H1 (cell line): ENCODE results near the gene GAK. TPM values are rescaled to one million over a fixed set of nuclear protein-coding genes. Genes with fewer than 3 reads are reported as not detected.

Experiments
- CTCF ChIA-PET: fragments of 300-600 bp; sonication (Branson Sonifier 250); formaldehyde crosslinking; loops from one replicate; lab custom pipeline; 2021; ENCODE audit not compliant: partially characterized antibody; lab: Charles Lee
- POLR2A ChIA-PET: fragments of 300-600 bp; sonication (Branson Sonifier 250); formaldehyde crosslinking; loops from one replicate; lab custom pipeline; 2021; ENCODE audit warnings: inconsistent platforms; ENCODE audit not compliant: partially characterized antibody; lab: Charles Lee
- DNase-seq, 2 experiments: peaks; one replicate each; pipeline versions ENCODE4 v3.0.0 to v3.0.0-alpha.2; 2010 to 2022; ENCODE audit warnings: low spot score in 2 of 2, low read depth in 1 of 2, mixed read lengths in 1 of 2
- FAIRE-seq: peaks from 2 replicates; lab custom pipeline; 2011; peaks lifted over from hg19 to GRCh38; lab: Jason Lieb, UNC
- H2AFZ ChIP-seq: 2 replicates; pipeline ENCODE4 v1.8.1; 2012; ENCODE audit warnings: low read length, inconsistent platforms
- H2AK5ac ChIP-seq: 2 replicates; pipeline ENCODE4 v1.6.1; 2013; ENCODE audit warnings: low read depth, low read length
- H2BK120ac ChIP-seq: replicated peaks from 2 replicates; pipeline ENCODE3; 2013; ENCODE audit warnings: low read depth, low read length, inconsistent platforms
- H2BK12ac ChIP-seq: 2 replicates; pipeline ENCODE4 v1.6.1; 2013; ENCODE audit warnings: low read depth, low read length
- H2BK15ac ChIP-seq: 2 replicates; pipeline ENCODE4 v1.6.1; 2013; ENCODE audit warnings: low read length
- H2BK20ac ChIP-seq: 2 replicates; pipeline ENCODE4 v1.6.1; 2013; ENCODE audit warnings: low read length
- H2BK5ac ChIP-seq: 2 replicates; pipeline ENCODE4 v1.6.1; 2013; ENCODE audit warnings: low read depth, low read length
- H3K14ac ChIP-seq: 2 replicates; pipeline ENCODE4 v1.6.1; 2013; ENCODE audit warnings: inconsistent platforms; ENCODE audit not compliant: insufficient read length
- H3K18ac ChIP-seq: 2 replicates; pipeline ENCODE4 v1.6.1; 2013; ENCODE audit warnings: low read length; ENCODE audit errors: extremely low read depth
- H3K23ac ChIP-seq: 2 replicates; pipeline ENCODE4 v1.6.1; 2013; ENCODE audit warnings: inconsistent platforms; ENCODE audit not compliant: insufficient read length
- H3K23me2 ChIP-seq: 2 replicates; pipeline ENCODE4 v1.6.1; 2013; ENCODE audit warnings: low read depth, low read length
- H3K27ac ChIP-seq: 2 replicates; pipeline ENCODE4 v1.6.1; 2011; ENCODE audit warnings: low read depth, low read length, inconsistent platforms
- H3K27me3 ChIP-seq, 4 experiments: replicated peaks in 1 of 4; 1 replicate in 1 of 4; 2 replicates in 3 of 4; pipeline versions ENCODE4 v1.6.1 to v1.8.1; 2011 to 2013; ENCODE audit warnings: low read length in 3 of 4, mild to moderate bottlenecking in 3 of 4, inconsistent platforms in 2 of 4, mixed read lengths in 2 of 4, moderate library complexity in 1 of 4; ENCODE audit not compliant: control insufficient read depth in 3 of 4, insufficient read depth in 3 of 4; ENCODE audit errors: extremely low read depth in 1 of 4
- H3K36me3 ChIP-seq, 4 experiments: 2 replicates each; pipeline versions ENCODE4 v1.6.1 to v1.8.1; 2011 to 2013; ENCODE audit warnings: mild to moderate bottlenecking in 4 of 4, low read length in 3 of 4, moderate library complexity in 2 of 4, control low read depth in 1 of 4, inconsistent platforms in 1 of 4; ENCODE audit not compliant: insufficient read depth in 4 of 4, control insufficient read depth in 2 of 4
- H3K4ac ChIP-seq: replicated peaks from 2 replicates; pipeline ENCODE3; 2013; ENCODE audit warnings: low read length, low read depth, mixed read lengths, inconsistent platforms; ENCODE audit not compliant: insufficient read length
- H3K4me1 ChIP-seq, 4 experiments: replicated peaks in 1 of 4; 1 replicate in 1 of 4; 2 replicates in 3 of 4; pipeline versions ENCODE4 v1.6.1 to v1.8.1; 2011 to 2013; ENCODE audit warnings: low read length in 3 of 4, inconsistent platforms in 2 of 4, mixed read lengths in 1 of 4; ENCODE audit not compliant: insufficient read depth in 4 of 4, control insufficient read depth in 3 of 4
- H3K4me2 ChIP-seq, 2 experiments: 2 replicates each; pipeline versions ENCODE4 v1.6.1 to v1.8.1; 2011 to 2013; ENCODE audit warnings: low read depth in 2 of 2, low read length in 2 of 2, control low read depth in 1 of 2, inconsistent platforms in 1 of 2, mild to moderate bottlenecking in 1 of 2; ENCODE audit not compliant: insufficient read depth in 1 of 2
- H3K4me3 ChIP-seq, 4 experiments: fragments of 200-600, 300-600 bp in 1 of 4; sonication (generic), shearing (Covaris generic), sonication (Bioruptor Twin) in 1 of 4; 2 replicates each; pipeline versions ENCODE4 v1.5.1 to v1.8.1; 2011 to 2016; ENCODE audit warnings: low read length in 4 of 4, low read depth in 3 of 4, control low read depth in 2 of 4, inconsistent platforms in 2 of 4, mild to moderate bottlenecking in 2 of 4, mixed read lengths in 1 of 4, moderate library complexity in 1 of 4; ENCODE audit not compliant: insufficient read depth in 2 of 4; ENCODE audit errors: extremely low read depth in 1 of 4
- H3K56ac ChIP-seq: replicated peaks from 2 replicates; pipeline ENCODE3; 2013; ENCODE audit warnings: low read depth, mild to moderate bottlenecking, mixed read lengths, low read length, inconsistent platforms; ENCODE audit not compliant: insufficient read length
- H3K79me1 ChIP-seq: 2 replicates; pipeline ENCODE4 v1.6.1; 2013; ENCODE audit warnings: low read depth, low read length, control low read depth
- H3K79me2 ChIP-seq, 2 experiments: 2 replicates each; pipeline versions ENCODE4 v1.6.1 to v1.8.1; 2012 to 2013; ENCODE audit warnings: low read length in 2 of 2, mild to moderate bottlenecking in 2 of 2, inconsistent platforms in 1 of 2; ENCODE audit not compliant: insufficient read depth in 2 of 2, control insufficient read depth in 1 of 2
- H3K9ac ChIP-seq, 4 experiments: replicated peaks in 1 of 4; 1 replicate in 1 of 4; 2 replicates in 3 of 4; pipeline versions ENCODE4 v1.6.1 to v1.8.1; 2011 to 2013; ENCODE audit warnings: low read depth in 3 of 4, low read length in 3 of 4, control low read depth in 2 of 4, mild to moderate bottlenecking in 2 of 4, moderate library complexity in 2 of 4, inconsistent platforms in 1 of 4; ENCODE audit errors: extremely low read depth in 1 of 4
- H3K9me3 ChIP-seq, 2 experiments: 2 replicates each; pipeline versions ENCODE4 v1.6.1 to v1.8.1; 2012 to 2013; ENCODE audit warnings: mild to moderate bottlenecking in 2 of 2, moderate library complexity in 2 of 2, control low read depth in 1 of 2, inconsistent platforms in 1 of 2, low read depth in 1 of 2, low read length in 1 of 2, mixed read lengths in 1 of 2; ENCODE audit not compliant: insufficient read depth in 2 of 2
- H4K20me1 ChIP-seq, 2 experiments: replicated peaks in 1 of 2; 2 replicates each; pipeline versions ENCODE3 to v1.8.1; 2011 to 2013; ENCODE audit warnings: inconsistent platforms in 2 of 2, low read length in 2 of 2, mild to moderate bottlenecking in 1 of 2; ENCODE audit not compliant: insufficient read depth in 2 of 2, control insufficient read depth in 1 of 2
- H4K5ac ChIP-seq: 2 replicates; pipeline ENCODE4 v1.6.1; 2013; ENCODE audit warnings: low read length, low read depth, mixed read lengths, inconsistent platforms; ENCODE audit not compliant: insufficient read length
- H4K8ac ChIP-seq: 2 replicates; pipeline ENCODE4 v1.8.0; 2013; ENCODE audit warnings: mild to moderate bottlenecking, moderate library complexity, low read length, inconsistent platforms; ENCODE audit not compliant: insufficient read depth; ENCODE audit errors: extremely low read depth
- H4K91ac ChIP-seq: replicated peaks from 2 replicates; pipeline ENCODE3; 2013; ENCODE audit warnings: low read length, mixed read lengths, inconsistent platforms; ENCODE audit not compliant: insufficient read length
- KDM1A ChIP-seq: fragments of 200-600, 300-600 bp; sonication (generic); IDR thresholded peaks from 2 replicates; pipeline ENCODE4 v1.7.1; 2016; ENCODE audit warnings: mild to moderate bottlenecking, low read length, borderline replicate concordance
- SIN3A ChIP-seq, 2 experiments: IDR thresholded peaks in 1 of 2; conservative IDR thresholded peaks in 1 of 2; 2 replicates each; pipeline ENCODE4 v1.6.1; 2011 to 2012; ENCODE audit warnings: low read length in 2 of 2, improper control_type of control experiment in 1 of 2, low read depth in 1 of 2, mild to moderate bottlenecking in 1 of 2
- WGBS, 2 experiments: shearing (Covaris generic) in 1 of 2; methylation state at CpG; one replicate each; pipeline versions ENCODE4 v1.1.6 to v1.1.7; 2013 to 2015; ENCODE audit warnings: low lambda C conversion rate in 2 of 2, mixed read lengths in 2 of 2, inconsistent platforms in 1 of 2, low coverage in 1 of 2, missing lambda C conversion rate in 1 of 2; ENCODE audit not compliant: insufficient replicate concordance in 2 of 2, insufficient coverage in 1 of 2, insufficient read length in 1 of 2; ENCODE audit errors: extremely low coverage in 1 of 2, missing lambda C conversion rate in 1 of 2; 5-methylcytosine and 5-hydroxymethylcytosine counted together
- polyA plus RNA-seq, 7 experiments: library from polyadenylated mRNA; depleted of rRNA in 3 of 7; stranded (reverse) in 5 of 7; unstranded in 2 of 7; fragments of >200 nt in 5 of 7; fragments of 200-250 nt in 2 of 7; gene quantifications; 1 replicate in 5 of 7; 2 replicates in 1 of 7; 4 replicates in 1 of 7; pipeline versions ENCODE4 v1.2.1 to v1.2.3, GENCODE V29; 2011 to 2013; ENCODE audit warnings: missing spikeins in 2 of 7, mixed read lengths in 2 of 7
- total RNA-seq: library from RNA; stranded (reverse); fragmentation: NEBNext Ultra II Directional; extraction: Animal tissue kit (Norgen Biotek cat#: 25700); gene quantifications from 2 replicates; pipeline ENCODE4 v1.2.1, GENCODE V29; 2021

GAK gene
- total and polyA plus RNA-seq, 2 of the 8 experiments (the other 6 are each of a cell fraction or from before 2014, with no cell fraction given), result 31.5 to 70.8 TPM

DNA sequence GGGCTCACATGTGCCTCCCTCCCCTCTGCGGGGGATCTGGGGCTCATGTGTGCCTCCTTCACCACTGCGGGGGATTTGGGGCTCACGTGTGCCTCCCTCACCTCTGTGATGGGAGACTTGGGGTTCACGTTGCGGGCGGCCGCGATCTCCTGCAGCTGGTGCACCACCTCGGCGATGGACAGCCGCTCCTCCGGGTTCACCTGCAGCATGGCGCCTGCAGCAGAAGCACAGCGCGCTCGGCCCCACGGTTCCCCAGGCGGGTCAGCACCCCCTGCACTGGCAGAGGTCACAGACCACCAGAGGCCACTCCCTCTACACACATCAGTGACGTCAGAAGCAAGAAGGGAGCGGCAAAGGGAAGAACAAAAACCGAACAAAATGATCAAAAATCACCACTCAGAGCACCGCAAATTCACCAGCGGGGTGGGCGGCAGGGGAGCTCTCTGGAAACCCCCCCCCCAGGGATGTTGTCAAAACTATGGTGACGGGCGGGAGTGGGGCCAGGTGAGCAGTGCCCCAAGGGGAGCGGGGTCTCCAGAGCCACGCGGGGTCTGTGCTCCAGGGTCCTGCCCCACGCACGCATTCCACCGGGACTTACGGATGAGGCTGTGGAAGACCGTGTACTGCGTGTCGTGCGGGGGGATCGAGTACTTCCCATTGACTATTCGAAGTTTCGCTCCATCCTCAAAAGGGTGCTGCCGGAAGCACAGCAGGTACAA is 38.7 kb downstream of the GAK start:
- no peak overlapping the region for H4K8ac ChIP-seq
- H4K5ac ChIP-seq, result no peak overlapping the region
- no peaks in the 10 kb centered on the region for H3K79me2 ChIP-seq
- no peak overlapping the region for H3K4me3 ChIP-seq
- no peak overlapping the region for H3K4me2 ChIP-seq
- no peak overlapping the region for H2BK20ac ChIP-seq
- no peak overlapping the region for H4K91ac ChIP-seq
- no peak overlapping the region for H2BK120ac ChIP-seq
- no peak for FAIRE-seq
- no peak for DNase-seq
- H3K14ac ChIP-seq, result no peak overlapping the region
- peaks cover 0 to 8% (median 3%) of the 10 kb centered on the region in 4 experiments; a peak in 2 of 8 replicates for H3K36me3 ChIP-seq
- no peaks in the 10 kb centered on the region for H3K23me2 ChIP-seq
- no peak overlapping the region for H3K18ac ChIP-seq
- 93% methylated on average over 31 of the region's 41 CpGs; no CpG with 5 or more reads in 1 of the 2 experiments for WGBS, 2 experiments
- H3K23ac ChIP-seq, result no peak overlapping the region
- H3K9ac ChIP-seq, result no peak overlapping the region
- ChIA-PET POLR2A (no interaction called here), CTCF (interaction anchor here (5.1 kb wide), 1 partner anchor 13 kb away, joined by 34 read pairs; no protein-coding TSS in a partner anchor)
- H4K20me1 ChIP-seq, result peaks cover 2 to 9% of the 10 kb centered on the region in 2 experiments
- no peak for TF ChIP-seq SIN3A (conservative IDR thresholded peaks at IDR 0.05 in 1 of 2, IDR thresholded peaks at IDR 0.05 in 1 of 2; ENCODE audit: low read depth in 1 of 2, low read length in 2 of 2)
- TF ChIP-seq KDM1A, result no peak
- H3K56ac ChIP-seq, result no peak overlapping the region
- no peaks in the 10 kb centered on the region for H3K79me1 ChIP-seq
- H2AK5ac ChIP-seq, result no peak overlapping the region
- H2BK5ac ChIP-seq, result no peak overlapping the region
- H3K4me1 ChIP-seq, result no peaks in the 10 kb centered on the region
- H2BK12ac ChIP-seq, result no peak overlapping the region
- H3K27ac ChIP-seq, result no peak overlapping the region; the same call in 1 of the 2 replicates
- no peak overlapping the region for H3K4ac ChIP-seq
- no peak overlapping the region for H2BK15ac ChIP-seq
- no peak overlapping the region for H2AFZ ChIP-seq
- no peaks in the 10 kb centered on the region for H3K27me3 ChIP-seq
- no peaks in the 10 kb centered on the region for H3K9me3 ChIP-seq
